GM19372 (cell line): Measurements from ENCODE around the gene ROBO1.
"Not testable (repeated sequence)": the region's sequence is repeated elsewhere in the genome, so short reads cannot be mapped to it uniquely, and the experiment has no call there.

Experiments
- ATAC-seq: cut with Tn5 transposase; IDR thresholded peaks from one replicate; pipeline ENCODE4 v1.9.1; 2021; ENCODE audit warnings: mild to moderate bottlenecking, low read depth, moderate library complexity; ENCODE audit not compliant: unreplicated experiment

The ROBO1 gene

DNA sequence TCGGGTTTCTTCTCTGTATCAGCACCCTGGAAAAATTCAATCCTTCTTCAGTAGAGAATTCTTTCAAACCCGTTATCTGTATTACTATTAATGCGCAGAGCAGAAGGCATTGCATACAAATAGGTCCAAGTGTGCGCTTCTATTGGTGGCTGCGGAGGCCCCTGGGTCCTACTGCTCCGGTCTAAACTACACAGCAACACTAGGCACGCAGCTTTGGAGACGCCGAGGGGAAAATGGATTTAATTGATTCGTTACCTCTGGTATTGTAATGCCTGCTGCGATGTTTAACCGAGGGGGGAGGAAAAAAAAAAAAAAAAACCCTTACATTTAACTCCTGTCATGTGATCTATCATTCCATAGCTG lies at the start of gene ROBO1:
TSS of gene ROBO1 (minus strand) at position 94 of the 363 bp plus-strand sequence.
- no peak for ATAC-seq

DNA sequence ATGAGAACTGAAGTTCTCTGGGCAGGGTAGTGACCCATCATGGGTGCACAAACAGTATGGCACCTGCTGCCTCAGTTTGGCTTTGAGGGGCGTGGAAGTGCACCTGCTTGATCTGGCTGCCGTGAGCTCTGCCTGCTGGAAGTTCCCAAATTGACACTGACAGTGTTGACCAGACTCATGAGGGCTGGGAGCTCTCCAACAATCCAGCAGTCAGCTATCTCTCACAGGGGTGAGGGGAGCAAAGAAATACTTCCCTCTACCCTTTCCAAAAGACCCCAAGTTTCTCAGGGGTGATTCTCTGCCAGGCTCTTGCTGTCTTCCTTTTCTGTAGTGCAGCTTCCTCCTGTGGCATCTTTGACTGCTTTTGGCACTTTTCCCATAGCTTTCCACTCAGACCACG lies 49.4 kb upstream of the ROBO1 start:
- no peak for ATAC-seq

DNA sequence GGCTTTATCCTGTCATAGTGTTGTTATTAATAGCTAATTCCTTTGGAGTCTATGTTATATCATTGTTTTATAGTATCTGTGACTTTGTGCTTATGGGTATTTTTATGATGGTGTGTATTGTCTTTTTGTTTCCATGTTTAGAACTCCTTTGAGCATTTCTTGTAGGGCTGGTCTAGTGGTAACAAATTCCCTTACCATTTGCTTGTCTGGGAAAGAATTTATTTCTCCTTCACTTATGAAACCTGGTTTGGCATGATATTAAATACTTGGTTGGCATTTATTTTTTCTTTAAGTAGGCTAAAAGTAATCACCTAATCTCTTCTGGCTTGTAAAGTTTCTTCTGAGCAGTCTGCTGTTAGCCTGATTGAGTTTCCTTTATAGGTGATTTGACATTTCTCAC lies 47.7 kb upstream of the ROBO1 start:
- no peak for ATAC-seq

DNA sequence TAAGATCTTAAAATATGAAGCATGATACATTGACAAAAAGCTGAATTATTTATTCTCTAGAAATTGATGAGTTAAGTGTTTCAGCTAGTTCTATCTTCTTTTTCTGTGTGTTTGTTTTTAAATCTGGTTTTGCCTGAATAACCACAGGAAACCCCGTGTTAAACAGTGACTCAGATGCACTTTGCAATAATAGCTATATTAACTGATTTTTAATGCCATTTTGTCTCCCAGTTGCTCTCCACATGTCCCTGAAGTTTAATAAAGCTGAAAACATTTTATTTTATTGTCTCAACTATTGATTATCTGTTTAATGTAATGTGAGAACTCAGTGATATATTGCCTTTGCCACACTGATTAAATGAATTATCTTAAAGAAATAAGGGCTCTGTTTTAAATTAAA lies 42.8 kb upstream of the ROBO1 start:
- no peak for ATAC-seq

DNA sequence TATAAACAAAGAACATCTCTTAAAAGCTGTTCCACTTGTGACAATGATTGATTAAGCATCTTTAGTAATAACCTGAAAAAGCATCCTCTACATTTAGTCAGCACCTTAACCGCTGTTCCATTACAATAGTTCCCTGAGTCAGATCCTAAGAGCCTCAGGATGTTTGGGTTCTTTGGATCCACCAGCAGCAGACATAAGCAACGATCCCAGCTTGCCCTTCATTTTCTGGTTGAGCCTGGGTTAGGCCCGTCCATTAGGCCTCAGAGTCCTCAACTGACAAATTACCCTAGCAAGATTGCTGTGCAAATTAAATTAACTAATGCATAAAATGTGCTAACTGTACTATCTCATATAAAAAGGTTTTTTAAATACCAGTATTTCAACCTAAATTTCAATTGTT lies 42.3 kb upstream of the ROBO1 start:
- no peak for ATAC-seq

DNA sequence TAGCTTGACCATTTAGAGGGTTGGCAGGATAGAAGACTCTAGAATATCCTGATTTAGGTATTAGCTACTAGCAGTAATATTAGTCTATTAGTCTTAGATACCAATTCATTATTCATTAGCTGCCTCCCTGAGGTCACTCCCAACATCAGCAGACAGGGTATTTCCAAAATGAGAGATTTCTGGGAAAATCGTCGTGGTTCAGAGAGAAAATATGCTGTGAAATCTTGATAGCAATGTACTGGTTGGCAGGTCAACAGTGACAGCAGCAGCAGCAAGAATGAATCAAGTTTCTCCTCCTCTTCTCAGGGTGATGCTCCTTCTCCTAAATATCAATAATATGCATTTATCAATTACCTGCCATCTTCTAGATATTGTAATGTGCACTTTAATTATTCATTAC lies 41.3 kb upstream of the ROBO1 start:
- no peak for ATAC-seq

DNA sequence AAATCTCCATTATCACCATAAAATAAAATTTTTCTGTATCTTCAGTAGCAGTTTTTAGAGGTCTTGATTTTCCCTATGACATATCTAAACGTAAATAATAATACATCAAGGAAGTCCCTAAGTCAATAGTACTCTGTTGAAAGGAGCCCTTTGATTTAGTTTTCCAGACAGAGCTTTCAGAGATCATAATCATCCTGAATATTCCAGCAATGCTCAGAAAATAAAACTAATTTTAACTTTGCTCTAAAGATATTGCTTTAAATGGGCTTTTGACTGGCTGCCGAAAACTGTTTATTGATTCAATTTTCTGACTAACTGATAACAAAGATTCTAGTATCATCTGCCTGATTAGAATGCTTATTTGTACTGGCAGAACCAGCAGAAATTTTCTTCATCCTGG lies 40.7 kb upstream of the ROBO1 start:
- no peak for ATAC-seq

DNA sequence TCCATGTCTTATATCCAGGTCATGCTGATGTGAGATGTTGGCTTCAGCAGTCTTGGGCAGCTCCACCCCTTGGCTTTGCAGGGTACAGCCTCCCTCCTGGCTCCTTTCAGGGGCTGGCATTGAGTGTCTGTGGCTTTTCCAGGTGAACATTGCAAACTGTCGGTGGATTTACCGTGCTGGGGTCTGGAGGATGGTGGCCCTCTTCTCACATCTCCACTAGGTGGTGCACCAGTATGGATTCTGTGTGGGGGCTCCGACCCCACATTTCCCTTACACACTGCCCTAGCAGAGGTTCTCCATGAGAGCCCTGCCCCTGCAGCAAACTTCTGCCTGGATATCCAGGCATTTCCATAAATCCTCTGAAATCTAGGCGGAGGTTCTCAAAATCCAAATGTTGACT lies 22.4 kb upstream of the ROBO1 start:
- not testable (repeated sequence) for ATAC-seq

DNA sequence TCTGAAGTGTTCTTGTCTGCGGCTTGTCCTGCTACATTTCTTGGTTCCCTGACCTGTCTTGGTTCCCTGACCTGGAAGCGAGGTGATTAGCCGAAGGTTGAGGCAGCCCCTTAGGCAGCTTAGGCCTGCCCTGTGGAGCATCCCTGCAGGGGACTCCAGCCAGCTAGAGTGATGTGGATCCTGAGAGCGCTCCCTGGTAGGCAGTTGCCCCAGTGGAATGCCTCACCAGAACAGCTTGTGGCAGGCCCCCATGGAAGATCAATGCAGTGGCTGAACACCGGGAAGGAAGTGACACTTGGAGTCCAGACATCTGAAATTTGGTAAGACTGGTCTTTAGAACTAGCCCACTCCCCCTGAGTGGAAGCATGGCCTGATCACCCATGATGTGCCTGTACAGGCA lies 5.5 kb upstream of the ROBO1 start:
- no peak for ATAC-seq

DNA sequence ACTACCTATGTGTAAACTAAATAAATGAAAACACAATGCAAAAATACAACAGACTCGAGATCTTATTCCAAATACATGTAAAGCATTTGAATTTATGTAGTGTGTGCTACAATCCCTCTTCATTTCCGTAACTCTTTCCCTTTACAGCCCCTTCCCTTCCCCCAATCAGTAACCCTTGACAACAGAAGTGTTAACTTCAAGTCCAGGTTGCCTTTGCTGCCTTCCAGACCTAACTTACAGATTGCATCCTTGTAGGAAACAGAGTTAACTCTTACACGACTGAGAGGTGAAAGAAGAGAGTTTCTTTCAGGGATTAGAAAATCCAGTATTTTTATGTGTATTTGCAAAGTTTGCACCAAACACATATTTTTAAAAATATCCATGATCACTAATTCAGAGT lies 1.4 kb upstream of the ROBO1 start:
- ATAC-seq = no peak

DNA sequence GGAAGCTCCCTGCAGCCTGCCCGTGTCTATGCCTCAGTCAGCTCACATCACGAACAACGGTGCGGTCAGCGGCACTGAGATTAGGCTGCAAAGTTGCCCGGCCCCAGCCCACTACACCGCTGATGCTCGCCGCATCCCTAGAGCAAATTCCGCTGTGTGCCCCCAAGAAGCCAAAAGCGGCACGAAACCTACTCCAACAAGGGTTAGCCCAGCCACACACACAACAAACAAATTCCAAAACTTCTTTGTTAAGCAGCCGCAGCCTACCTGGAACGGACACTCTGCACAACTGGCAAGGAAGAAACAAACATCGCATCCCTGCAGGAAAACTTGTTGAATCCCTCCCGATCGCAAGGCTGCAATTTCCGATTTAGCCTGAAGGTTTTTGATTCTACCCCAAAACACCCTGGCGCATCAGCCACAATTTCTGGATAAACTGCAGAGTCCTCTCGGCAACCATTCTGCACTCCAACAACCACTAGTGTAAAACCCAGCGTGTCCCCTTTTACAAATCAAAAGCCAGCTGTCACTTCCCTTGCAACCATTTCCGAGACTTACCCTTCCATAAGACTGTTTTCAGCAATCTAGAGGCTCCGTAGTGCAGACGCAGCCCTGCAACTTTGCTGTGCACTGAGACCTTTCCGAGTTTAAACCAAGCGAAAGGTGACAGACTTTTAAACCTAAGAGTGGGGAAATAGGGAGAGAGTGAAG lies 449 bp downstream of the ROBO1 start:
- no peak for ATAC-seq

DNA sequence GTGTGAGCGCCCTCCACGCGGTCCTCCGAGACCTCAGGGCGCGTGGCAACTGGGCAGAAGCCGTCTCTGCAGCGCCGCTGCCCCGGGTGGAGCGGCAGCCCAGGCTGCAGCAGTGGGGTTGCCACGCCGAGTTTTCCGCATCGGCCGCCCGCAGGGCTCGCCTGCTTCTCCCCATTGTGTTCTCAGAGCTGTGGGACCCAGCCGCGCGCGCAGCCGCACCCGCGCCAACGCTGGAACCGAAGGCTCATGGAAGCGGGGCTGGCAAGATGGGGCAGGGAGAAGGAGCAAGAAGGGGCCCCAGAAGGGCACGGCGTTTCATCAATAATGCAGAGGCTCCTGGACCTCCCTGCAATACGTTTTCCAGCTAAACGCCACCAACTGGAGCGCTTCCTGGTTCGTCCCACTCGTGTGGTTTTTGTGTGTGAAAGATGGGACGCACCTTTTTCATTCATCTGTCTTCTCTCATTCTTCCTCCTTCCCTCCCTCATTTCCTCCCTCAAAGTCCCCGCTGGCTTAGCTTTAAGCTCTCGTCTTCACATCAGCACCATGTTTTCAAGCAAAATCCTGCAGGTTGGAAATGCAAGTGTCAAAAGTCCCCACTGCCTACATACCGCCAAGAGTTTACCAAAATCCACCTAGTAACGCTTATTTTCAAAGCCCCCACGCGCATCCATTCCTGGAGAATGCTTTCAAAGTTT lies 1.2 kb downstream of the ROBO1 start:
- no peak for ATAC-seq

DNA sequence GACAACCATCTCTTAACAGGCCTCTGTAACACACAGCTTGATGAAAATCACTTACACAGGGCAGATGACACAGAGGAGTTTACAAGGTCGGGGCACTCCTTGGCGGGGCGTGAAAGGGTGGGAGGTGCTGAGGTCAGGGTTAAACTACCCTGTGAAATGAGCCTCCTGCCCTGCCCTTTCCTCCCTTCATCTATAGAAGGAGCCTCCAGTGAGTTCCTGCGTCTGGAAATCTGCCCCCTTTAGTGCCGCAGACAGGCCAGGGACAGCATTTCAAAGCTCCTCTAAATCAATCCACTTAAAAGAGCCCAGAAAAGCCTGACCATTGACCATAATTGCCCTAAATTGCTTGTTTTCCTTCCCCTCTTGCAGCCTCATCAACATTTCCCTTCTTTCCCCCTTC lies 1.9 kb downstream of the ROBO1 start:
- no peak for ATAC-seq

DNA sequence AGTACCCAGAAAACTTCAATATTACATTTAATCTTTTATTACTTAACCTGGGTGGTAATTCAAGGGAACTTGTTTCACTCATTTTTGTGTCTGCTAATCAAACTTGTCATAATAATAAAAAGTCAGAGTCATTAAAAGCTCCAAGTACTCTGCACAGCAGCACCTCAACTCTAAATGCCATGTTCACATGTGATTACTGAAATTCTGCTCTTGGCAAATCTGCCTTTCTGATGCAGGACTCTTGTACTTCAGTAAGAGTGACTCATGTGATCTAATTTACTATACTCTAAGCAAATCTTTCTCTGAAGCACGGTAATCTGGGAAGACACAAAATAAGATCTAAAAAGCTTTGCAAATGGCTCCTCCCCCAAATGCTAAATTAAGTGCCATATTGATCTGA lies 6.4 kb downstream of the ROBO1 start:
- no peak for ATAC-seq

DNA sequence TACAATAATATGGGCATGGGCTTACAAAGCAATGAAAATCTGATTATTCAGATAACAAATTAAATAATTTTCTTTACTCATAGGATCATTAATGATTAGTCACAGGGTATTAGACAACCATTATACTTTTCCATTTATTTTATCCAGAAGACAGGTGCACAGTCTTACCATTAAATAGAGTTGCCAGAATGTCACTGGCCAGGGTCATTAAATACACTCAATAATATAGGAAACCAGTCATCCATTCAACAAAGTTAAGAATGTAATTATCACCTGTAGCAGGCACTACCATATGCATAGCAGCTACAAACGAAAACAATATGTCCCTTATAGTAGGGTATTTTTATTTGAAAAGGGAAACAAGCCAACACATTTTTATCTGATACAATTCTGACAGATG lies 16.1 kb downstream of the ROBO1 start:
- no peak for ATAC-seq

DNA sequence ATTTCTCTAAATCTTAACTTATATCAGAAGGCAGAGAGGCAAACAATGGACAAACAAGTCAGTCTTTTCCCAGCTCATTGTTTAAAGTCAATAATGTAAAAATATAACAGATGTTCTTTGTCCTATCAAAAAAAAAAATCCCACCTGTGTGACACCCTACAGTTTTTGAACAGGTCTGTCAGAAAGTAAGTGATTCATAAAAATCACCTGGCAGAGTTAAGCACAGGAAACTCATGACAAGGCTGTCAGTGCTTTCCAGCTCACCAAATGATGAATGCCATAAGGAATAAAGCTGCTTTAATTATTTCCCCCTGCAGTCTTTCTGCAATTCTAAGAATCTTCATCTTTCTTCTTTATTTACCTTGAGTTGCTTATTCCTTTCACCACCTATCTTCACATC lies 30.3 kb downstream of the ROBO1 start:
- no peak for ATAC-seq

DNA sequence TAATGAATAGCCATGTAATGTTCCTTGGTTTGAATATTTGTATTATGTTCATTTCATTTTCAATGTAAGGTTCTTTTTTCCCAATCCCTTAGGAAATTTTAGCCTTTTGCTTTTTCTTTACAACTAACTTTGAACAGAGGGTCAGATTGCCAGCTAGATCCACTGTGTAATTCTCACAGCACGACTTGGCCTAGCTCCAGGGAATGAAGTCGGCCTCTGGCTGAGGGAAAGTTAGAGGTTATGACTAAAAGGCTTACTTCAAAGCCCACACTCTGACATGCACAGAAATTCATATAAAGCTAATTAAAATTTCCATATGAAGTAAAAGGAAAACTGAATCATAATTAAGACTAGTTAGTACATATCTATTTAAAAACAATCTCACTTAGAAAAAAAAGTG lies 38.7 kb downstream of the ROBO1 start:
- no peak for ATAC-seq

DNA sequence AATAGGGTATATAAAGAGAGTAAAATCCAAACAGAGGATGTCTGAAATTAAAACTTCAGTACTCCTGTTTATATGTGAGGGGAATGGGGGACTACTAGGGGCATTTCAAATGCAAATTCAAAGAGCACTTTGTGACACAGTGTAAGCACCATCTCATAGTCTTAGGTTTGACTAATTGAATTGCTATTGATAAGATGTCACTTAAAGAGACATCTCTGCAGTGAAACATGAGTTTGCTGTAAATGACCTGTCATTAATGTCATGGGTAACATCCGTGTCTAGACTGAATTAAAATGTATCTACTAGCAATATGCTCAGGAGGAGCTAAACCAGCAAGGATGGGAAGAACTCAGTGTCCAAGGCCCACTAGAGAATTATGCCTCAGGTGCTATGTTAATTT lies 41.0 kb downstream of the ROBO1 start:
- ATAC-seq = no peak

DNA sequence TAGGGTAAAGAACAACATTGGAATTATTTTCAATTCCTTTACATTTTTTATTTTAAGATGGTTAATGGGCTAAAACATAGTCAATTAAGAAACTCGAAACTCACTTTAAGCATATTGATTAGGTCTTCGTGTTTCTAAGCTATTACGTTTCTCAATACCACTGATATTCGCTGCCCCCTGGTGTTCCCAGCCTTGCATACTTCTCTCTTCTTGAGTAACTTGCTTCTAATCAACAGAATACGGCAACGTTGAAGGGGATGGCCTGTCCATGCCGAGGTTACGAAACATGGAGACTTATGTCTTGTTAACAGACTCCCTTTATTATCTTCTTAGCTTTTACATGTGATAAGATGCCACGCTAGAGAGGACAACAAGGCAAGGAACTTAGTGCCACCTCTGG lies 43.6 kb downstream of the ROBO1 start:
- no peak for ATAC-seq

DNA sequence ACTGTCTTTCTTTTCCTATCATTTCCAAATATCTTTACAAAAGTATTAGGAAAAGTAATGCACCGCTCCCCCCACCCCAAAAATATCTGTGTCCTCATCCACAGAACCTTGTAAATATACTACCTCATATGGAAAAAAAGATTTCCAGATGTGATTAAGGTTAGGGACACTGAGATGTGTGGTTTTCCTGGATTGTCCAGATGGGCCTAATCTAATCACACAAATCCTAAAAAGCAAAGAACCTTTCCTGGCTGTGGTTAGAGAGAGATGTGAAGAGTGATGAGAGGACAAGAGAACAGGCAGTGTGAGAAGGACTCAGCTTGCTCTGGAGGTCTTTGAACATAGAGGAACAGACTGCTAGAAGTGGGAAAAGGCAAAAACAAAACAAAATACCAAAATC lies 77.7 kb downstream of the ROBO1 start:
- no peak for ATAC-seq

DNA sequence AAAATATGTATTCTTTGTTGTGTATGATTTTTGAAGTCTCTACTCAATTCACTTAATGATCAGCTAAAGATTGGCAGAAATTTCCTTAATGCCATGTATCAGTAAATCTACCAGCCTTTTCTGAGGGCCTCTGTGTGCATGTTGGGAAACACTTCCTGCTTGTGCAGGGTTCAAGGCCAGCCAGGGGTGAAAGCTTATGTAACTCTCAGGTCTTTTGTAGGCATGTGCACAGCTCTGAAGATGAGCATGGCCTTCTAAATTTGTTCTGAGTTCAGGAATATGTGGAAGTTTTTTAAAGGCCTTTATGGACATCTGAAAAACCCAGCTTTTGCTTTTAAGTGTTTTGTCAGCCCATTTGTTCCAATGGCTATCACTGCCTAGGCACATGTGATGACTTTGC lies 82.7 kb downstream of the ROBO1 start:
- no peak for ATAC-seq

DNA sequence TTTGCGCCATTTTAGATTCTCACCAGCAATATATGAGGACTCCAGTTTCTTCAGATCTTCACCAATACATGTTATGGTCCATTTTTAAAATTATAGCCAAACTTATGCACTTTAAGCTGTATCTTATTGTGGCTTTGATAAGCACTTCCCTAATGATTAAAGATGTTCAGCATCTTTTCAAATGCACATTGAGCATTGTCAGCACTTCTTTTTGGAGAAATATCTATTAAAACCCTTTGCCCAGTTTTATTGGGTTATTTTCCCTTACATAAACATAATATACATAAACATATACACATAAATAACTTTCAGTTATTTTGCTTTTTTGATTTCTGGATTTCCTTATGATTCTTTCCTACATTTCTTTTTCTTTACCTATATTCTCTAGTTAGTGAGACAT lies 83.8 kb downstream of the ROBO1 start:
- no peak for ATAC-seq

DNA sequence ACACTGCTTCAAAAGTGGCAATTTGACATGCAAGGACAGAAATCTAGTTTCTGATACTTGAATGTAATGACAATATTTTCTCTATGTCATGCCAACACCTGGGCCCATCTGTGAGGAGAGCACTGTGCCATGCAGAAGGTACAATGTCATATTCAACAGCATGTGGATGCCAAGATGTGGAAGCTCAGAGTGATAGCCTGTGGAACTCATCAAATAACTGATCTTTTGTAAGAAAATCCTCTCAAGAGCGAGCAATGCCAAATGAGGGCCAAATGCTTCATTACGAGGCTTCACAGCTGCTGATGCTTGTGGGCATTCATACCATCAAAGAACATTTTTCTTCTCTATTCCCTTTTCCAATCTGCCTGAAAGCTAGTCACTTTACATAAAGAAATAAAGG lies 95.1 kb downstream of the ROBO1 start:
- ATAC-seq = no peak
